GM18520 (cell line): ENCODE measurements around the gene EIF3B.
"Not testable (repeated sequence)": the region's sequence is repeated elsewhere in the genome, so short reads cannot be mapped to it uniquely, and the experiment has no call there.

ENCODE experiments used
- ATAC-seq: cut with Tn5 transposase; IDR thresholded peaks from one replicate; pipeline ENCODE4 v1.9.1; 2021; ENCODE audit not compliant: unreplicated experiment

EIF3B gene

GRCh38 chr7:2347351-2348063 is 7.1 kb upstream of the EIF3B start:
- ATAC-seq: not testable (repeated sequence)

GRCh38 chr7:2350055-2350454 is 4.6 kb upstream of the EIF3B start:
- no peak for ATAC-seq

GRCh38 chr7:2350861-2351260 is 3.8 kb upstream of the EIF3B start:
- ATAC-seq: no peak

- no peak for ATAC-seq
Observed at GRCh38 chr7:2353113-2353935, 1.3 kb upstream of the EIF3B start.

- peak; percentile 47 for ATAC-seq
Observed at GRCh38 chr7:2353936-2354185, 766 bp upstream of the EIF3B start.

GRCh38 chr7:2354939-2355704 is 495 bp downstream of the EIF3B start:
- ATAC-seq: no peak

- no peak for ATAC-seq
Observed at GRCh38 chr7:2355705-2356008, 1.0 kb downstream of the EIF3B start.

- ATAC-seq: no peak
Observed at GRCh38 chr7:2357165-2357564, 2.5 kb downstream of the EIF3B start.

- ATAC-seq: no peak
Observed at GRCh38 chr7:2357571-2357970, 2.9 kb downstream of the EIF3B start.

- no peak for ATAC-seq
Observed at GRCh38 chr7:2358968-2359527, 4.4 kb downstream of the EIF3B start.

- no peak for ATAC-seq
Observed at GRCh38 chr7:2359610-2360009, 5.0 kb downstream of the EIF3B start.

- no peak for ATAC-seq
Observed at GRCh38 chr7:2360796-2361195, 6.2 kb downstream of the EIF3B start.

GRCh38 chr7:2362385-2363088 is 7.9 kb downstream of the EIF3B start:
- ATAC-seq: no peak

- no peak for ATAC-seq
Observed at GRCh38 chr7:2369139-2369538, 14.5 kb downstream of the EIF3B start.

GRCh38 chr7:2371329-2371728 is 16.7 kb downstream of the EIF3B start:
- ATAC-seq: no peak

- no peak for ATAC-seq
Observed at GRCh38 chr7:2372724-2373123, 18.1 kb downstream of the EIF3B start.

GRCh38 chr7:2373124-2373556 is 18.5 kb downstream of the EIF3B start:
- ATAC-seq: no peak

- no peak for ATAC-seq
Observed at GRCh38 chr7:2373646-2374045, 19.0 kb downstream of the EIF3B start.

- no peak for ATAC-seq
Observed at GRCh38 chr7:2374401-2374800, 19.8 kb downstream of the EIF3B start.

GRCh38 chr7:2374830-2375728 is 20.5 kb downstream of the EIF3B start:
- no peak for ATAC-seq
